SH-SY5Y (cell line): ENCODE measurements around the gene DAO.

Source experiments
- GATA2 ChIP-seq: IDR thresholded peaks from 2 replicates; pipeline ENCODE4 v1.6.1; 2011; ENCODE audit warnings: mild to moderate bottlenecking, low read depth, low read length
- GATA3 ChIP-seq: IDR thresholded peaks from 2 replicates; pipeline ENCODE4 v1.6.1; 2011; ENCODE audit warnings: low read depth, mild to moderate bottlenecking, low read length, moderate library complexity

DNA sequence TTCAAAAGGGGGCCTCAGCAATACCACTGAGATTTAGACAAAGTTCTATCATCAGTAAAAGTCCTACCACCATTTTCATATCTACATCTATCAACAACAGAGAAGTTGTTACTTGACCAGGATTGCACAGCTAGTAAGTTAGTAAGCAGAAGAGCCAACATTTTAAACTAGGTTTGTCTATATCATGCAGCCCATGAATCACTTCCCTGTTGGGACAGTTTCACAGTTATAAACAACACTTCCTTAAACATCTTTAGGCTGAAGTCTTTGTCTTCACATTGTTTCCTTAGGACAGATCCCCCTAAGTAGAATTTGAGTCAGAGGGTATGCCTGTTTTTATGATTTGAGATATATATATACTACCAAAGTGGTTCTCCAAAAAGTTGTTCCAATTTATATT is 68.5 kb downstream of the DAO start:
- TF ChIP-seq GATA3, result no peak
- TF ChIP-seq GATA2, result no peak
